Uterus (tissue), 2 donors: ENCODE measurements around the gene NR2F1-AS1.

Experiments
- CTCF ChIP-seq, 4 experiments: fragments of 200-600 bp in 2 of 4; fragments of 450-650 bp in 2 of 4; sonication (generic) in 2 of 4; IDR thresholded peaks; one replicate each; pipeline ENCODE4 v1.5.1; 2016 to 2019; ENCODE audit warnings: antibody characterized with exemption in 4 of 4, mild to moderate bottlenecking in 2 of 4, moderate library complexity in 1 of 4
- POLR2A ChIP-seq, 2 donors: fragments of 450-650 bp; IDR thresholded peaks; one replicate each; pipeline ENCODE4 v1.6.1; 2016; ENCODE audit warnings: antibody characterized with exemption in 2 of 2, mild to moderate bottlenecking in 1 of 2, moderate library complexity in 1 of 2

- no peak for TF ChIP-seq CTCF (IDR thresholded peaks at IDR 0.05)
- no peak for TF ChIP-seq POLR2A (IDR thresholded peaks at IDR 0.05)
These were observed 15.3 kb upstream of the NR2F1-AS1 start for GRCh38 chr5:93596310-93596675.
